ENCODE results near the gene CAPN13. TPM values are rescaled to one million over a fixed set of nuclear protein-coding genes. Genes with fewer than 3 reads are reported as not detected.

The CAPN13 gene
- total and polyA plus RNA-seq, 10 of the 15 experiments (the other 5 are each of a cell fraction or from before 2014, with no cell fraction given) = 0.03 to 0.10 (median 0.06) TPM; not detected in 7

- TF ChIP-seq CHD2 (IDR thresholded peaks at IDR 0.05; ENCODE audit: borderline replicate concordance, low read depth, low read length) = no peak
- no peak for TF ChIP-seq CHD1 (IDR thresholded peaks at IDR 0.05; ENCODE audit: low read depth, low read length)
- no peak for TF ChIP-seq CREM (IDR thresholded peaks at IDR 0.05; ENCODE audit: low read depth)
- no peak for TF ChIP-seq RELA (IDR thresholded peaks at IDR 0.05; ENCODE audit: borderline replicate concordance, partially characterized antibody)
- no peak for TF ChIP-seq MEF2A (IDR thresholded peaks at IDR 0.05; ENCODE audit: insufficient read depth, low read depth, low read length)
Observed at GRCh38 chr2:30721668-30722647, 85.3 kb downstream of the CAPN13 start (continued).

- no peaks in the 10 kb centered on the region for H3K4me1 ChIP-seq (ENCODE audit: control insufficient read depth, insufficient read depth, low read length)
- DNase-seq (ENCODE audit: low read depth, low spot score) (no peak), ATAC-seq (no peak), FAIRE-seq (no peak)
- ChIA-PET POLR2A (no interaction called here), SMC1A (ENCODE audit: uncharacterized antibody, unreplicated experiment) (no interaction called here), CTCF (interaction anchor here (3.4 kb wide), 1 partner anchor 9 kb away, joined by 20 read pairs; no protein-coding TSS in a partner anchor), RAD21 (ENCODE audit: unreplicated experiment) (interaction anchor here (0.9 kb wide), 1 partner anchor 556 kb away, joined by 3 read pairs; no protein-coding TSS in a partner anchor)
- BruUV-seq (replicated peaks) = no TSS peak
- no peak overlapping the region for H3K4me3 ChIP-seq
- H3K9me3 ChIP-seq (replicated peaks; ENCODE audit: control insufficient read depth, insufficient read depth, low read length) = no peaks in the 10 kb centered on the region
- intact Hi-C loops (cut with micrococcal nuclease; ENCODE audit: unreplicated experiment) (no loop called here), in situ Hi-C loops (cut with MboI) (no loop called here)
- H3K9ac ChIP-seq (ENCODE audit: control insufficient read depth, insufficient read depth, low read length) = no peak overlapping the region
- peaks cover 0 to 8% of the 10 kb centered on the region in 2 experiments for H3K27me3 ChIP-seq (replicated peaks in 1 of 2; ENCODE audit: control insufficient read depth in 2 of 2, insufficient read depth in 2 of 2, low read length in 1 of 2)
- H3K36me3 ChIP-seq (ENCODE audit: control insufficient read depth in 2 of 2, insufficient read depth in 2 of 2, low read length in 1 of 2) = no peaks in the 10 kb centered on the region
- H3K27ac ChIP-seq (ENCODE audit: control insufficient read depth, insufficient read depth) = no peak overlapping the region
- no peak overlapping the region for H3K4me2 ChIP-seq (ENCODE audit: control insufficient read depth, insufficient read depth)
- no peaks in the 10 kb centered on the region for H3K79me2 ChIP-seq (ENCODE audit: control insufficient read depth, insufficient read depth, low read length)
- no peak overlapping the region for H2AFZ ChIP-seq (ENCODE audit: control insufficient read depth, low read depth, low read length)
- no peaks in the 10 kb centered on the region for H4K20me1 ChIP-seq (ENCODE audit: control insufficient read depth, insufficient read depth)
- WGBS (ENCODE audit: insufficient coverage, insufficient replicate concordance, low lambda C conversion rate, missing lambda C conversion rate) = 0% methylated on average over 4 of the region's 4 CpGs
- TF ChIP-seq MYB (IDR thresholded peaks at IDR 0.05; ENCODE audit: borderline replicate concordance, low read depth, low read length) = no peak
- no peak for TF ChIP-seq CHD1 (IDR thresholded peaks at IDR 0.05; ENCODE audit: low read depth, low read length)
- TF ChIP-seq SIX5 (IDR thresholded peaks at IDR 0.05; ENCODE audit: low read depth, low read length, severe bottlenecking) = no peak
- no peak for TF ChIP-seq NKRF (conservative IDR thresholded peaks at IDR 0.05)
- TF ChIP-seq EP300 (IDR thresholded peaks at IDR 0.05; ENCODE audit: borderline replicate concordance in 1 of 2, control insufficient read depth in 1 of 2, low read depth in 2 of 2, low read length in 2 of 2) = no peak
- TF ChIP-seq POLR2A (IDR thresholded peaks at IDR 0.05; ENCODE audit: low read depth, low read length) = no peak
- no peak for TF ChIP-seq ZNF384 (IDR thresholded peaks at IDR 0.05; ENCODE audit: borderline replicate concordance, low read depth, low read length)
- TF ChIP-seq ATF2 (IDR thresholded peaks at IDR 0.05; ENCODE audit: low read length) = no peak
Observed at GRCh38 chr2:30721241-30721640, 86.0 kb downstream of the CAPN13 start.

Measured in GM12878 (cell line).